NCI-H526 (cell line): ENCODE results near the gene APOA1.

ENCODE experiments used
- DNase-seq, 2 experiments: peaks; one replicate each; lab custom pipeline; 2025; lab: John Stamatoyannopoulos, UW

The APOA1 gene

GRCh38 chr11:116833816-116834534, 3.4 kb downstream of the APOA1 start:
- DNase-seq = no peak

GRCh38 chr11:116833491-116833815, 4.0 kb downstream of the APOA1 start:
- no peak for DNase-seq

GRCh38 chr11:116832350-116833290, 4.8 kb downstream of the APOA1 start:
- DNase-seq = no peak

- DNase-seq = no peak
These were observed 5.6 kb downstream of the APOA1 start for GRCh38 chr11:116831790-116832349.

GRCh38 chr11:116830184-116830912, 7.1 kb downstream of the APOA1 start:
- no peak for DNase-seq

- DNase-seq = no peak
These were observed 7.8 kb downstream of the APOA1 start, which contains the start of gene APOC3 for GRCh38 chr11:116829525-116830183. TSS of gene APOC3 (plus strand) at chr11:116829907. CDS start at chr11:116830583, 676 bp downstream.

GRCh38 chr11:116828632-116829524, 8.5 kb downstream of the APOA1 start:
- no peak for DNase-seq

- no peak for DNase-seq
These were observed 10.0 kb downstream of the APOA1 start for GRCh38 chr11:116827461-116827860.

GRCh38 chr11:116826751-116827431, 10.5 kb downstream of the APOA1 start:
- DNase-seq = no peak

GRCh38 chr11:116825854-116826750, 11.3 kb downstream of the APOA1 start:
- no peak for DNase-seq

- no peak for DNase-seq
These were observed 12.0 kb downstream of the APOA1 start for GRCh38 chr11:116825434-116825833.

- DNase-seq = no peak
These were observed 14.2 kb downstream of the APOA1 start, which contains the start of gene APOA4 for GRCh38 chr11:116823031-116823843. TSS of gene APOA4 (minus strand) at chr11:116823304. CDS start at chr11:116823191, 113 bp downstream.

GRCh38 chr11:116822575-116822974, 14.8 kb downstream of the APOA1 start:
- DNase-seq = no peak

- DNase-seq = no peak
These were observed 16.1 kb downstream of the APOA1 start for GRCh38 chr11:116821050-116821918.

- DNase-seq = no peak
These were observed 18.4 kb downstream of the APOA1 start for GRCh38 chr11:116819049-116819448.

GRCh38 chr11:116814502-116814901, 22.9 kb downstream of the APOA1 start:
- DNase-seq = no peak
